Upper lobe of left lung (tissue), 6 donors: ENCODE measurements around the gene PSAT1. TPM values are rescaled to one million over a fixed set of nuclear protein-coding genes. Genes with fewer than 3 reads are reported as not detected.

Source experiments
- ATAC-seq, 2 donors: fragments of 200-7000 bp; cut with Tn5 transposase; one replicate each; pipeline ENCODE4 v1.9.1; 2022; ENCODE audit warnings: mild to moderate bottlenecking in 2 of 2, moderate library complexity in 2 of 2; ENCODE audit not compliant: low FRiP score in 2 of 2
- DNase-seq, 2 donors: peaks; one replicate each; pipeline ENCODE4 v3.0.0-alpha.2; 2019 to 2020
- H3K27ac ChIP-seq, 4 donors: fragments of 200-600 bp; sonication (generic); one replicate each; pipeline ENCODE4 v1.5.1; 2016 to 2019
- H3K27me3 ChIP-seq, 4 donors: fragments of 200-600 bp; sonication (generic); one replicate each; pipeline ENCODE4 v1.5.1; 2017 to 2019
- H3K36me3 ChIP-seq, 4 donors: fragments of 200-600 bp; sonication (generic); one replicate each; pipeline ENCODE4 v1.5.1; 2016 to 2019
- H3K4me1 ChIP-seq, 4 donors: fragments of 200-600 bp; sonication (generic); one replicate each; pipeline ENCODE4 v1.5.1; 2018 to 2019
- H3K4me3 ChIP-seq, 4 donors: fragments of 200-600 bp; sonication (generic); one replicate each; pipeline ENCODE4 v1.5.1; 2017 to 2019; ENCODE audit warnings: mild to moderate bottlenecking in 2 of 4, moderate library complexity in 1 of 4
- H3K9me3 ChIP-seq, 4 donors: fragments of 200-600 bp; sonication (generic); one replicate each; pipeline ENCODE4 v1.5.1; 2018 to 2019
- CTCF ChIP-seq, 6 experiments: fragments of 450-650 bp in 4 of 6; fragments of 200-600 bp in 2 of 6; sonication (generic) in 2 of 6; IDR thresholded peaks; one replicate each; pipeline ENCODE4 v1.5.1; 2016 to 2019; ENCODE audit warnings: antibody characterized with exemption in 6 of 6
- EP300 ChIP-seq, 4 donors: sonication (generic); formaldehyde crosslinking; IDR thresholded peaks; one replicate each; pipeline ENCODE4 v1.5.1; 2017; ENCODE audit warnings: antibody characterized with exemption in 4 of 4, control low read depth in 2 of 4
- POLR2A ChIP-seq, 4 donors: fragments of 450-650 bp; IDR thresholded peaks; one replicate each; pipeline ENCODE4 v1.5.1; 2016 to 2017; ENCODE audit warnings: antibody characterized with exemption in 4 of 4, mild to moderate bottlenecking in 2 of 4
- POLR2AphosphoS5 ChIP-seq, 2 donors: sonication (generic); formaldehyde crosslinking; IDR thresholded peaks; one replicate each; pipeline ENCODE4 v1.5.1; 2017; ENCODE audit warnings: antibody characterized with exemption in 2 of 2
- WGBS, 2 donors: methylation state at CpG; one replicate each; pipeline ENCODE4 v1.1.5; 2017 to 2018; 5-methylcytosine and 5-hydroxymethylcytosine counted together
- total RNA-seq, 6 donors: library from RNA; depleted of rRNA in 4 of 6; stranded (reverse); fragments of >200 nt in 4 of 6; gene quantifications; one replicate each; pipeline versions ENCODE4 v1.1.0 to v1.2.1, GENCODE V29; 2016 to 2021
- donor health status: DM: no; HTN: no; CAD: no; lungs with moderate emphysema.
- donor health status: DM: no; HTN: yes; CAD: no; lungs with severe emphysema.

PSAT1 gene
- total RNA-seq, 6 donors from 2014 or later, result 1.8 to 14.6 (median 6.4) TPM; not detected in 1

- Histone ChIP-seq H3K27me3 (no peaks in the 10 kb centered on the region), H3K9me3 (no peaks in the 10 kb centered on the region), H3K4me3 (no peak overlapping the region), H3K36me3 (no peaks in the 10 kb centered on the region), H3K27ac (no peak overlapping the region), H3K4me1 (no peaks in the 10 kb centered on the region)
- no peak for DNase-seq
- TF ChIP-seq CTCF (IDR thresholded peaks at IDR 0.05) (no peak), POLR2AphosphoS5 (IDR thresholded peaks at IDR 0.05) (no peak), EP300 (IDR thresholded peaks at IDR 0.05) (no peak), POLR2A (IDR thresholded peaks at IDR 0.05) (no peak)
- WGBS, 2 donors, result 96 to 99% methylated on average over 11 of the region's 11 CpGs
- no peak for ATAC-seq
Measured at GRCh38 chr9:78316166-78316892, 19.4 kb downstream of the PSAT1 start.

- DNase-seq (no peak), ATAC-seq (no peak)
- TF ChIP-seq POLR2A (IDR thresholded peaks at IDR 0.05), result no peak
- TF ChIP-seq EP300 (IDR thresholded peaks at IDR 0.05), result no peak
- no peak for TF ChIP-seq CTCF (IDR thresholded peaks at IDR 0.05)
- no peak for TF ChIP-seq POLR2AphosphoS5 (IDR thresholded peaks at IDR 0.05)
- Histone ChIP-seq H3K27ac (no peak overlapping the region), H3K27me3 (no peaks in the 10 kb centered on the region), H3K9me3 (no peaks in the 10 kb centered on the region), H3K4me1 (no peaks in the 10 kb centered on the region), H3K4me3 (no peak overlapping the region), H3K36me3 (no peaks in the 10 kb centered on the region)
- 82 to 96% methylated on average over 5 to 6 of the region's 6 CpGs for WGBS, 2 donors
Measured at GRCh38 chr9:78319197-78320029, 22.5 kb downstream of the PSAT1 start.

- WGBS, 2 donors, result 87 to 90% methylated on average over 4 of the region's 4 CpGs
- Histone ChIP-seq H3K27ac (no peak overlapping the region), H3K4me1 (no peaks in the 10 kb centered on the region), H3K9me3 (no peaks in the 10 kb centered on the region), H3K27me3 (no peaks in the 10 kb centered on the region), H3K36me3 (no peaks in the 10 kb centered on the region), H3K4me3 (no peak overlapping the region)
- ATAC-seq (no peak), DNase-seq (no peak)
- TF ChIP-seq CTCF (IDR thresholded peaks at IDR 0.05) (no peak), POLR2A (IDR thresholded peaks at IDR 0.05) (no peak), EP300 (IDR thresholded peaks at IDR 0.05) (no peak), POLR2AphosphoS5 (IDR thresholded peaks at IDR 0.05) (no peak)
Measured at GRCh38 chr9:78320030-78320693, 23.2 kb downstream of the PSAT1 start.

- no peak overlapping the region for H3K4me3 ChIP-seq
- TF ChIP-seq EP300 (IDR thresholded peaks at IDR 0.05) (no peak), POLR2A (IDR thresholded peaks at IDR 0.05) (no peak), POLR2AphosphoS5 (IDR thresholded peaks at IDR 0.05) (no peak), CTCF (IDR thresholded peaks at IDR 0.05) (no peak)
- no peak for DNase-seq
- ATAC-seq, result no peak
- H3K36me3 ChIP-seq, result no peaks in the 10 kb centered on the region
- H3K27ac ChIP-seq, result no peak overlapping the region
- no peaks in the 10 kb centered on the region for H3K9me3 ChIP-seq
- WGBS, 2 donors, result 94 to 95% methylated on average over 4 of the region's 4 CpGs
- H3K27me3 ChIP-seq, result no peaks in the 10 kb centered on the region
- H3K4me1 ChIP-seq, result no peaks in the 10 kb centered on the region
Measured at GRCh38 chr9:78320875-78321496, 24.1 kb downstream of the PSAT1 start.
